ENCODE data around the gene CLHC1.

DNA sequence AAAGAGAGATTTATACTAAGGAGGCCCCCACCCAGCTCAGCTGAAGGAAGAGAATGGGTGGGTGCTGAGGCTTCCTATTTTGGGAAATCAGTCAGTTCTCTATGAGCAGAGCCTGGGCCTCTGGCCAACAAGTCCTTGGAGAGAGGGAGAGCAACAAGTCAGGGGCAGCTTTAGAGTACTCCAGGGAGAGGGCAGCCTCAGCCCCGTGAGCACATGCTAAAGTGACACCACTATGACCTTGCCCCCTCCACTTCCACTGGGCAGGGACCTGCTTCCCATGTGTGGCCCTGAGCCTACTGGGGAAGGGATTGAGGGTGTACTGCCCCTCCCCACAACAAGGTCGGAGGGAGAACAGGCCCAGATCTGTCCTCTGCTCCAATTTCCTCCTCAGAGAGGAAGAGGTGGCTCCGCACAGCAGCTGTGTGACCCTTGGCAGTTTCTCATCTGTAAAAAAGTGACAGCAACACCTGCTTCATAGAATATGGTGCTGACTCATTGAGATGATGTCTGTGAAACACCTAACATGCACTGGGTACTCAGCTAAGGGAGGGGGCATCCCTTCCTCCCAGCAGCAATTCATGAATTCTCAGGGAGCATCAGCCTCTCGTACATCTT, 72.9 kb downstream of the CLHC1 start:
- TF ChIP-seq CTCF (IDR thresholded peaks at IDR 0.05; ENCODE audit: low read length) (no peak), EZH2 (IDR thresholded peaks at IDR 0.05; ENCODE audit: borderline replicate concordance, low read length) (no peak)

Data from OCI-LY1 (cell line).